ENCODE results near the gene OTOF. TPM values are rescaled to one million over a fixed set of nuclear protein-coding genes. Genes with fewer than 3 reads are reported as not detected.

The OTOF gene
- total RNA-seq, 4 donors from 2014 or later, result 0.66 to 0.83 TPM; not detected in 2

GRCh38 chr2:26516781-26517180 lies 38.9 kb upstream of the OTOF start:
- no peak for DNase-seq
- Histone ChIP-seq H3K36me3 (no peaks in the 10 kb centered on the region), H3K4me1 (no peaks in the 10 kb centered on the region), H3K4me3 (no peak overlapping the region), H3K9me3 (no peaks in the 10 kb centered on the region), H3K27me3 (no peaks in the 10 kb centered on the region), H3K27ac (no peak overlapping the region)
- no peak for TF ChIP-seq POLR2A (IDR thresholded peaks at IDR 0.05)
- TF ChIP-seq, protein P1, sequence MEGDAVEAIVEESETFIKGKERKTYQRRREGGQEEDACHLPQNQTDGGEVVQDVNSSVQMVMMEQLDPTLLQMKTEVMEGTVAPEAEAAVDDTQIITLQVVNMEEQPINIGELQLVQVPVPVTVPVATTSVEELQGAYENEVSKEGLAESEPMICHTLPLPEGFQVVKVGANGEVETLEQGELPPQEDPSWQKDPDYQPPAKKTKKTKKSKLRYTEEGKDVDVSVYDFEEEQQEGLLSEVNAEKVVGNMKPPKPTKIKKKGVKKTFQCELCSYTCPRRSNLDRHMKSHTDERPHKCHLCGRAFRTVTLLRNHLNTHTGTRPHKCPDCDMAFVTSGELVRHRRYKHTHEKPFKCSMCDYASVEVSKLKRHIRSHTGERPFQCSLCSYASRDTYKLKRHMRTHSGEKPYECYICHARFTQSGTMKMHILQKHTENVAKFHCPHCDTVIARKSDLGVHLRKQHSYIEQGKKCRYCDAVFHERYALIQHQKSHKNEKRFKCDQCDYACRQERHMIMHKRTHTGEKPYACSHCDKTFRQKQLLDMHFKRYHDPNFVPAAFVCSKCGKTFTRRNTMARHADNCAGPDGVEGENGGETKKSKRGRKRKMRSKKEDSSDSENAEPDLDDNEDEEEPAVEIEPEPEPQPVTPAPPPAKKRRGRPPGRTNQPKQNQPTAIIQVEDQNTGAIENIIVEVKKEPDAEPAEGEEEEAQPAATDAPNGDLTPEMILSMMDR (IDR thresholded peaks at IDR 0.05), result no peak

- Histone ChIP-seq H3K4me1 (no peaks in the 10 kb centered on the region), H3K27ac (no peak overlapping the region), H3K4me3 (no peak overlapping the region), H3K36me3 (no peaks in the 10 kb centered on the region), H3K27me3 (no peaks in the 10 kb centered on the region), H3K9me3 (no peaks in the 10 kb centered on the region)
- DNase-seq, result no peak
- TF ChIP-seq, protein P1 (IDR thresholded peaks at IDR 0.05), result no peak
- no peak for TF ChIP-seq POLR2A (IDR thresholded peaks at IDR 0.05)
These were observed 38.3 kb upstream of the OTOF start for GRCh38 chr2:26516246-26516645.

- no peaks in the 10 kb centered on the region for H3K36me3 ChIP-seq
- no peak overlapping the region for H3K27ac ChIP-seq
- H3K4me1 ChIP-seq, result no peaks in the 10 kb centered on the region
- H3K4me3 ChIP-seq, result no peak overlapping the region
- H3K9me3 ChIP-seq, result no peaks in the 10 kb centered on the region
- DNase-seq, result no peak
- TF ChIP-seq, protein P1 (IDR thresholded peaks at IDR 0.05), result no peak
- no peak for TF ChIP-seq POLR2A (IDR thresholded peaks at IDR 0.05)
- H3K27me3 ChIP-seq, result no peaks in the 10 kb centered on the region
These were observed 37.8 kb upstream of the OTOF start for GRCh38 chr2:26515771-26516170.

DNA sequence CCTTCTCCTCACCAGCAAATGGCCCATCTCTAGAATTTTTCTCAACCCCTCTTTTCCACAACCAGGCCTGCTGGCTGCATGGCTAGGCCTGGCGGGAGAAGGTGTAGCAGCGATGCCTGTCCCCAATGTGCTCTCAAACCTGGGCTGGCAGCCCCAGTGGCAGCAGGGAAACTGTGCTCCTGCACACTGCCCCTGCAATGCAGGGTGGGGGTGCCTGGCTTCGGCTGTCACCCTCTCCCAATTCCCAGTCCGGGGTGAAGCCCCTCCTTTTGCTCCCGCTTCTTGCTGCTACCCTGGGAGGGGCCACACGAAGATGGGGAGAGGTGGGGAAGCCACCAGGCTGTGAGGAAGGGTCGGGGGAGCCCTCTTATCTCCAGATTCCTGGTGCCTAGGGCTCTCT lies 36.1 kb upstream of the OTOF start:
- TF ChIP-seq POLR2A (IDR thresholded peaks at IDR 0.05), result no peak
- TF ChIP-seq, protein P1 (IDR thresholded peaks at IDR 0.05), result no peak
- H3K4me1 ChIP-seq, result no peaks in the 10 kb centered on the region
- no peaks in the 10 kb centered on the region for H3K9me3 ChIP-seq
- no peak overlapping the region for H3K4me3 ChIP-seq
- DNase-seq, result no peak
- H3K27ac ChIP-seq, result no peak overlapping the region
- no peaks in the 10 kb centered on the region for H3K27me3 ChIP-seq
- H3K36me3 ChIP-seq, result no peaks in the 10 kb centered on the region

DNA sequence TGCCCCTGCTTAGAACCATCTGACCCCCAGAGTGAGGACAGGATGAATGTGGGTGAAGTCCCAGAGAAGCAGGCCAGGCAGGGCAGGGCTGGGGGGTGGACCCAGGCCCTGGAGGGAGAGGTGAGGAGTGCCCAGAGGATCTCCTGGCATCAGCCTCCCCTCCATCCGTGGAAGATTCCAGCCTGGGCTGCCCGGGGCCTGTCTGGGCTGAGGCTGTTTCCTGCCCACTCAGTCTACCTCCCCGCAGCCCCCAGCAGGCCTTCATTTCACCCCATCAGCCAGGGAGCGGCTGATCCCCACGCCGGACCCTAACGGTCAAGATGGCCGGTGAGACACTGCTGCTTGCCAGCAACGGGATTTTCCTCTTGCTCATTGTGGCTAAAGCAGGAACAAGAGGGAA lies 35.3 kb upstream of the OTOF start:
- Histone ChIP-seq H3K4me1 (no peaks in the 10 kb centered on the region), H3K36me3 (no peaks in the 10 kb centered on the region), H3K27ac (no peak overlapping the region), H3K9me3 (no peaks in the 10 kb centered on the region), H3K4me3 (no peak overlapping the region), H3K27me3 (no peaks in the 10 kb centered on the region)
- DNase-seq, result no peak
- no peak for TF ChIP-seq POLR2A (IDR thresholded peaks at IDR 0.05)
- TF ChIP-seq, protein P1 (IDR thresholded peaks at IDR 0.05), result no peak

DNA sequence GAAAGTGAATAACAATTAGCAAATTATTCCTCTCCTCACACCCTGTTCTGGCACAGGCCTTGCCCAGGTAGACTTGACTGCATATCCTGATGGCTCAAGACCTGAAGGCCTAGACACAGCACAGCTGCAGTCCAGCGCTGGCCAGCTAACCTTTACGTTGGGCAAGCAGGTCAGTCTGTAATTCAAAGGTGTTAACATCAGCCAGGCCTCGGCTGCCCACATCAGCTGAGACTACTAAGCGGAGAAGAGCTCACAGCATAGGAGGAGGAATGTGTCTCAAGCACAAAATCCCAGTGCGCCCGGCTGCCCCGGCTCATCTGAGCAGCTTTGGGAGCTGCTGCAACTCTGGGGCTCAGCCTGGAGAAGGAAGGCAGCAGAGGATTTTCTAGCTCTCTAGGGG lies 33.5 kb upstream of the OTOF start:
- DNase-seq, result no peak
- H3K9me3 ChIP-seq, result no peaks in the 10 kb centered on the region
- no peaks in the 10 kb centered on the region for H3K36me3 ChIP-seq
- H3K27ac ChIP-seq, result no peak overlapping the region
- no peaks in the 10 kb centered on the region for H3K27me3 ChIP-seq
- no peak overlapping the region for H3K4me3 ChIP-seq
- no peak for TF ChIP-seq POLR2A (IDR thresholded peaks at IDR 0.05)
- TF ChIP-seq, protein P1 (IDR thresholded peaks at IDR 0.05), result no peak
- no peaks in the 10 kb centered on the region for H3K4me1 ChIP-seq
